Stomach (tissue), 4 donors: ENCODE data around the gene DUSP19.

Source experiments
- POLR2A ChIP-seq, 4 donors: fragments of 450-650 bp; IDR thresholded peaks; one replicate each; pipeline ENCODE4 v1.6.1; 2016; ENCODE audit warnings: antibody characterized with exemption in 4 of 4, control low read depth in 2 of 4, mild to moderate bottlenecking in 1 of 4, moderate library complexity in 1 of 4
- TF ChIP-seq, protein P1 (sequence below), 7 experiments: fragments of 450-650 bp in 4 of 7; fragments of 200-600 bp in 3 of 7; sonication (generic) in 3 of 7; IDR thresholded peaks; one replicate each; pipeline ENCODE4 v1.5.1; 2016 to 2019; ENCODE audit warnings: antibody characterized with exemption in 7 of 7, control low read depth in 2 of 7, mild to moderate bottlenecking in 1 of 7

DNA sequence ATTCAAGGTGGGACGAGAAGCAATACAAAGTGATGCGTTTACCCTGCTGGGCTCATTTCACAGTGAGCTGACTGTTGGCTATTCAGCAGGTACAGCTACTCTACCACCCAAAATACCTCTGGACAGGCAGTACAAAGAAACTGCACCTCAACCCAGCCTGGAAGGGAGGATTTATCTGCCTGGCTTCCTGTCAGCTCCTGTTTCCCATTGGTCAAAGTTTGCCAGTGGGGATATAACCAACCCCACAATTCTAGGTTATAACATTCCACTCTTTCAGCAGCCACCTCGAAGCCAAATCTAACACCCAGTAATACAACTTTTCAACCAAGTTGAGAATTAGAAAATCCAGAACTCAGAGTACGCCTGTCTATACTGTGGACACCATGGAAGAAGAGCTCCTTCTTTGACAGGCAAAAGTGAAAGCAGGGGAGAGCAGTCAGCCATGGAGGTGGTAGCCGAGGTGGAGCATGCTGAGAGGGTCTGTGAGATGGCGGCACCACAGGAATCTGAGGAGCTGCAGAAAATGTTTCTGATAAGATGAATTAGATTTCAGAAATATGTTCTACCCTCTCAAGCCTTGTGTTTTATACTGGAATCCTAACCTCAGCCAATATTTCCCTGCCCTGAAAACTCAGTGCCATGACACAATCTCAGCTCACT, 10.8 kb downstream of the DUSP19 start:
- TF ChIP-seq, protein P1, sequence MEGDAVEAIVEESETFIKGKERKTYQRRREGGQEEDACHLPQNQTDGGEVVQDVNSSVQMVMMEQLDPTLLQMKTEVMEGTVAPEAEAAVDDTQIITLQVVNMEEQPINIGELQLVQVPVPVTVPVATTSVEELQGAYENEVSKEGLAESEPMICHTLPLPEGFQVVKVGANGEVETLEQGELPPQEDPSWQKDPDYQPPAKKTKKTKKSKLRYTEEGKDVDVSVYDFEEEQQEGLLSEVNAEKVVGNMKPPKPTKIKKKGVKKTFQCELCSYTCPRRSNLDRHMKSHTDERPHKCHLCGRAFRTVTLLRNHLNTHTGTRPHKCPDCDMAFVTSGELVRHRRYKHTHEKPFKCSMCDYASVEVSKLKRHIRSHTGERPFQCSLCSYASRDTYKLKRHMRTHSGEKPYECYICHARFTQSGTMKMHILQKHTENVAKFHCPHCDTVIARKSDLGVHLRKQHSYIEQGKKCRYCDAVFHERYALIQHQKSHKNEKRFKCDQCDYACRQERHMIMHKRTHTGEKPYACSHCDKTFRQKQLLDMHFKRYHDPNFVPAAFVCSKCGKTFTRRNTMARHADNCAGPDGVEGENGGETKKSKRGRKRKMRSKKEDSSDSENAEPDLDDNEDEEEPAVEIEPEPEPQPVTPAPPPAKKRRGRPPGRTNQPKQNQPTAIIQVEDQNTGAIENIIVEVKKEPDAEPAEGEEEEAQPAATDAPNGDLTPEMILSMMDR (IDR thresholded peaks at IDR 0.05), result no peak
- no peak for TF ChIP-seq POLR2A (IDR thresholded peaks at IDR 0.05)
